Astrocyte (in vitro differentiated cells and primary cell): ENCODE measurements around the gene CCDC194. TPM values are rescaled to one million over a fixed set of nuclear protein-coding genes. Genes with fewer than 3 reads are reported as not detected.

ENCODE experiments used
- DNase-seq: peaks from one replicate; pipeline ENCODE4 v3.0.0-alpha.2; 2010; ENCODE audit warnings: low read depth
- FAIRE-seq: peaks from 2 replicates; lab custom pipeline; 2011; peaks lifted over from hg19 to GRCh38; lab: Jason Lieb, UNC
- H2AFZ ChIP-seq: 2 replicates; pipeline ENCODE4 v1.6.0; 2012; ENCODE audit warnings: low read depth, low read length, inconsistent platforms
- H3K27ac ChIP-seq: 2 replicates; pipeline ENCODE4 v1.5.1; 2011; ENCODE audit warnings: low read depth, low read length, inconsistent platforms
- H3K27me3 ChIP-seq: 2 replicates; pipeline ENCODE4 v1.6.0; 2011; ENCODE audit warnings: low read length, inconsistent platforms; ENCODE audit not compliant: insufficient read depth
- H3K36me3 ChIP-seq: 2 replicates; pipeline ENCODE4 v1.5.1; 2011; ENCODE audit warnings: low read length, inconsistent platforms; ENCODE audit not compliant: insufficient read depth
- H3K4me1 ChIP-seq: 2 replicates; pipeline ENCODE4 v1.5.1; 2011; ENCODE audit warnings: low read length, inconsistent platforms; ENCODE audit not compliant: insufficient read depth
- H3K4me2 ChIP-seq: 2 replicates; pipeline ENCODE4 v1.6.0; 2012; ENCODE audit warnings: low read length, inconsistent platforms
- H3K4me3 ChIP-seq: 2 replicates; pipeline ENCODE4 v1.5.1; 2011; ENCODE audit warnings: low read depth, mild to moderate bottlenecking, low read length, inconsistent platforms; ENCODE audit not compliant: insufficient read depth
- H3K79me2 ChIP-seq: 2 replicates; pipeline ENCODE4 v1.6.0; 2012; ENCODE audit warnings: mild to moderate bottlenecking, low read length, inconsistent platforms; ENCODE audit not compliant: insufficient read depth
- H3K9ac ChIP-seq: 2 replicates; pipeline ENCODE4 v1.6.0; 2012; ENCODE audit warnings: mild to moderate bottlenecking, low read length, inconsistent platforms
- H3K9me3 ChIP-seq: 2 replicates; pipeline ENCODE4 v1.5.1; 2012; ENCODE audit warnings: low read depth, mild to moderate bottlenecking, low read length, inconsistent platforms; ENCODE audit not compliant: insufficient read depth
- H4K20me1 ChIP-seq: 2 replicates; pipeline ENCODE4 v1.6.0; 2012; ENCODE audit warnings: low read length, inconsistent platforms; ENCODE audit not compliant: insufficient read depth
- H3K27ac Mint-ChIP-seq: one replicate; pipeline ENCODE4 v1.8.0; 2021; ENCODE audit warnings: mild to moderate bottlenecking, mixed read lengths; ENCODE audit not compliant: unreplicated experiment
- H3K27me3 Mint-ChIP-seq: one replicate; pipeline ENCODE4 v1.8.0; 2021; ENCODE audit warnings: low read depth, mixed read lengths; ENCODE audit not compliant: unreplicated experiment
- H3K36me3 Mint-ChIP-seq: one replicate; pipeline ENCODE4 v1.8.0; 2021; ENCODE audit warnings: low read depth, mixed read lengths; ENCODE audit not compliant: unreplicated experiment
- H3K4me1 Mint-ChIP-seq: one replicate; pipeline ENCODE4 v1.8.0; 2021; ENCODE audit warnings: low read depth, mixed read lengths; ENCODE audit not compliant: unreplicated experiment
- H3K4me3 Mint-ChIP-seq: one replicate; pipeline ENCODE4 v1.8.0; 2021; ENCODE audit warnings: mild to moderate bottlenecking, moderate library complexity, mixed read lengths; ENCODE audit not compliant: unreplicated experiment
- H3K9me3 Mint-ChIP-seq: one replicate; pipeline ENCODE4 v1.8.0; 2021; ENCODE audit warnings: mild to moderate bottlenecking, mixed read lengths; ENCODE audit not compliant: unreplicated experiment
- CTCF ChIP-seq: IDR thresholded peaks from 2 replicates; pipeline ENCODE4 v1.5.1; 2011; ENCODE audit warnings: low read depth, mild to moderate bottlenecking, inconsistent platforms, low read length, moderate library complexity; ENCODE audit not compliant: insufficient read depth
- EZH2 ChIP-seq: IDR thresholded peaks from 2 replicates; pipeline ENCODE4 v1.6.1; 2012; ENCODE audit warnings: mild to moderate bottlenecking, low read length, inconsistent platforms; ENCODE audit not compliant: insufficient read depth
- total RNA-seq: library from RNA; stranded (reverse); gene quantifications from 2 replicates; pipeline ENCODE4 v1.2.1, GENCODE V29; 2021

The CCDC194 gene
- total RNA-seq, 1 donor from 2014 or later, result 14.1 TPM

- Histone ChIP-seq H3K4me2 (no peak overlapping the region), H3K9me3 (no peaks in the 10 kb centered on the region), H2AFZ (no peak overlapping the region), H3K27me3 (no peaks in the 10 kb centered on the region), H4K20me1 (no peaks in the 10 kb centered on the region), H3K9ac (no peak overlapping the region), H3K36me3 (no peaks in the 10 kb centered on the region), H3K4me3 (no peak overlapping the region), H3K79me2 (peaks cover 13% of the 10 kb centered on the region), H3K27ac (no peak overlapping the region), H3K4me1 (peaks cover 11% of the 10 kb centered on the region)
- FAIRE-seq (no peak), DNase-seq (no peak)
- no peaks in the 10 kb centered on the region for H3K27me3 Mint-ChIP-seq
- no peak overlapping the region for H3K4me3 Mint-ChIP-seq
- no peaks in the 10 kb centered on the region for H3K9me3 Mint-ChIP-seq
- peaks cover 2% of the 10 kb centered on the region for H3K4me1 Mint-ChIP-seq
- TF ChIP-seq CTCF (no peak), EZH2 (no peak)
- H3K36me3 Mint-ChIP-seq, result no peaks in the 10 kb centered on the region
- no peak overlapping the region for H3K27ac Mint-ChIP-seq
Measured at GRCh38 chr19:17341845-17342244, 52.2 kb downstream of the CCDC194 start.

GRCh38 chr19:17341386-17341785 is 52.6 kb downstream of the CCDC194 start:
- H3K9ac ChIP-seq, result no peak overlapping the region
- H4K20me1 ChIP-seq, result no peaks in the 10 kb centered on the region
- Mint-ChIP-seq H3K4me3 (no peak overlapping the region), H3K27ac (no peak overlapping the region), H3K9me3 (no peaks in the 10 kb centered on the region), H3K27me3 (no peaks in the 10 kb centered on the region), H3K4me1 (peaks cover 2% of the 10 kb centered on the region), H3K36me3 (no peaks in the 10 kb centered on the region)
- no peak overlapping the region for H3K27ac ChIP-seq
- H3K36me3 ChIP-seq, result no peaks in the 10 kb centered on the region
- H3K4me3 ChIP-seq, result no peak overlapping the region
- H3K27me3 ChIP-seq, result no peaks in the 10 kb centered on the region
- DNase-seq (no peak), FAIRE-seq (no peak)
- no peak overlapping the region for H2AFZ ChIP-seq
- TF ChIP-seq CTCF, result no peak
- no peak for TF ChIP-seq EZH2
- H3K4me1 ChIP-seq, result peaks cover 11% of the 10 kb centered on the region
- no peaks in the 10 kb centered on the region for H3K9me3 ChIP-seq
- no peak overlapping the region for H3K4me2 ChIP-seq
- peaks cover 13% of the 10 kb centered on the region for H3K79me2 ChIP-seq

GRCh38 chr19:17340871-17341357 is 53.1 kb downstream of the CCDC194 start:
- no peak overlapping the region for H3K27ac Mint-ChIP-seq
- no peaks in the 10 kb centered on the region for H3K27me3 Mint-ChIP-seq
- Histone ChIP-seq H3K36me3 (no peaks in the 10 kb centered on the region), H3K9ac (no peak overlapping the region), H4K20me1 (no peaks in the 10 kb centered on the region), H3K4me2 (no peak overlapping the region), H3K4me1 (peaks cover 11% of the 10 kb centered on the region), H3K4me3 (no peak overlapping the region), H3K9me3 (no peaks in the 10 kb centered on the region), H3K27me3 (no peaks in the 10 kb centered on the region), H3K79me2 (peaks cover 13% of the 10 kb centered on the region), H2AFZ (no peak overlapping the region), H3K27ac (no peak overlapping the region)
- H3K36me3 Mint-ChIP-seq, result no peaks in the 10 kb centered on the region
- no peaks in the 10 kb centered on the region for H3K9me3 Mint-ChIP-seq
- FAIRE-seq (no peak), DNase-seq (no peak)
- H3K4me1 Mint-ChIP-seq, result no peaks in the 10 kb centered on the region
- no peak for TF ChIP-seq EZH2
- TF ChIP-seq CTCF, result no peak
- H3K4me3 Mint-ChIP-seq, result no peak overlapping the region
